ENCODE data around the gene OR2V2.
A peak's percentile ranks its signal among the peaks of the same experiment; 100 is the strongest.

- TF ChIP-seq CTCF (conservative IDR thresholded peaks at IDR 0.05; ENCODE audit: low read length) (peak; percentile 42), EZH2phosphoT487 (IDR thresholded peaks at IDR 0.05; ENCODE audit: borderline replicate concordance) (no peak)
Observed at GRCh38 chr5:181190711-181191525, 43.5 kb downstream of the OR2V2 start.

All from Loucy (cell line).